ENCODE data around the gene DIS3L.
"Not testable (repeated sequence)": the region's sequence is repeated elsewhere in the genome, so short reads cannot be mapped to it uniquely, and the experiment has no call there.

The DIS3L gene

DNA sequence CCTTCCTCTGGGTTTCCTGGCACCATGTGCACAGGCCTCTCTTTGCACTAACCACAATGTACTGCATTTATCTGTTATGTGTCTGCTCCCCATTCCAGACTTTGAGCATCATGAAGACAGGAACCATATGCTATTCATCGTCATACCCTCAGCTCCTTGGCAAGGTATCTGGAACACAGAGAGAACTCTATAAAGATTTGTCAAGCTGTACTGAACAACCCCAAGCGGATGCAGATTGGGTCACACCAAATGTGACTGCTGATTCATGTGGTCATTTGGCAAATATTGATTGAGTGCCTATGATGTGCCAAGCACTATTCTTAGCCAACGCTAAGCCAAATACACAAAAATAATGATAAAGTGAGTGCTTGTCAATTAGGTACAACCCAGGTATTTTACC, 32.3 kb upstream of the DIS3L start:
- H3K4me3 Mint-ChIP-seq: no peak overlapping the region
- H3K27ac Mint-ChIP-seq: no peak overlapping the region
- H3K9me3 Mint-ChIP-seq: peaks cover 5% of the 10 kb centered on the region
- CTCF ChIA-PET: no interaction called here
- no peak for DNase-seq
- H3K4me1 Mint-ChIP-seq: no peaks in the 10 kb centered on the region
- H3K36me3 Mint-ChIP-seq: no peaks in the 10 kb centered on the region
- H3K27me3 Mint-ChIP-seq: peaks cover 48% of the 10 kb centered on the region

GRCh38 chr15:66262837-66263236, 30.5 kb upstream of the DIS3L start:
- H3K36me3 Mint-ChIP-seq, H3K27ac Mint-ChIP-seq, H3K4me1 Mint-ChIP-seq, DNase-seq, H3K9me3 Mint-ChIP-seq, H3K4me3 Mint-ChIP-seq: not testable (repeated sequence)
- CTCF ChIA-PET: interaction anchor here (0.6 kb wide), 1 partner anchor 515 kb away, joined by 4 read pairs; no protein-coding TSS in a partner anchor
- H3K27me3 Mint-ChIP-seq: peaks cover 41% of the 10 kb centered on the region

DNA sequence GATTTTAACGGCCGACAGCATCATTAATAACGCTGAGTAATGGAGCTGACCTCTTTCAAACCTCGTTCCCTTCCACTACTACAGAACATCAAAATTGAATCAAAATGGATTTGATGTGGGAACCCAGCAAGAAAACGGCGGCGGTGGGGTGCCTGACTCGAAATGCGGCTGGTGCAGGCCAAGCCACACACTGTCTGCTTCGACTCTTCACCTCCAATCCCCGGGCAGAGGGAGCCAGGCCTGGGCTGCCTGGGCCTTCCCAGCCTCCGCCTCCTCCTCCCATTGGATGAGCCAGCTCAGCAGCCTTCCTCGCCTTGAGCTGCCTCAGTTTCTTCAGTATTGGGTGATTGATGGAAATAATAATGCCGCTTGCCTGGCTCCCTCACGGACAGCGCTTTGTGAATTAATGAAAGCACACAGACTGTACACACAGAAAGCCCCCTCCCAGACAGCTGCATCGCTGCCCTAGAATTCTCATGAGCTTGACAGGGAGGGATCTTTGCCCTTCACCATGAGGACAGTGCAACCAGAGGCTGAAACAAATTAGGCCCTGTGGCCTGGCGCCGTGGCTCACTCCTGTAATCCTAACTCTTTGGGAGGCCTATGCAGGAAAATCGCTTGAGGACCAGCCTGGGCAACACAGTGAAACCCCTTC, 28.4 kb upstream of the DIS3L start:
- peaks cover 5% of the 10 kb centered on the region for H3K9me3 Mint-ChIP-seq
- H3K4me3 Mint-ChIP-seq: no peak overlapping the region
- no peaks in the 10 kb centered on the region for H3K36me3 Mint-ChIP-seq
- peaks cover 49% of the 10 kb centered on the region for H3K27me3 Mint-ChIP-seq
- DNase-seq: no peak
- CTCF ChIA-PET: interaction anchor here (1.1 kb wide), 1 partner anchor 14 kb away, joined by 3 read pairs; no protein-coding TSS in a partner anchor
- no peak overlapping the region for H3K27ac Mint-ChIP-seq
- H3K4me1 Mint-ChIP-seq: no peaks in the 10 kb centered on the region

- H3K27me3 Mint-ChIP-seq: peaks cover 37% of the 10 kb centered on the region
- no peak overlapping the region for H3K27ac Mint-ChIP-seq
- DNase-seq: no peak
- H3K4me1 Mint-ChIP-seq: peaks cover 6% of the 10 kb centered on the region
- CTCF ChIA-PET: no interaction called here
- H3K4me3 Mint-ChIP-seq: no peak overlapping the region
- H3K9me3 Mint-ChIP-seq: no peaks in the 10 kb centered on the region
- H3K36me3 Mint-ChIP-seq: no peaks in the 10 kb centered on the region
Observed at GRCh38 chr15:66269326-66270090, 23.9 kb upstream of the DIS3L start.

DNA sequence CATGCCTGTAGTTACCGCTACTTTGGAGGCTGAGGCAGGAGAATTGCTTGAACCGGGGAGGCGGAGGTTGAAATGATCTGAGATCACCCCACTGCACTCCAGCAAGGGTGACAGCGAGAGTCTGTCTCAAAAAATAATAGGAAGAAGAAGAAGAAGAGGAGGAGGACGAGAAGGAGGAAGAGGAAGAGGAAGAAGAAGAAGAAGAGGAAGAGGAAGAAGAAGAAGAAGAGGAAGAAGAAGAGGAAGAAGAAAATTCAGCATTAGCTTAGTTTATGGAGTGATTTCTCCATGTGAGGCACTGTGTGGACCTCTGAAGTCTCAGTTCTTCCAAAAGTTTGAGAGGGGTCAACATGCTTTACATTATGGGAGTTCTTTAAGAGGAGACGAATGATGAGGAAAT, 22.4 kb upstream of the DIS3L start:
- Mint-ChIP-seq H3K27me3 (peaks cover 36% of the 10 kb centered on the region), H3K9me3 (no peaks in the 10 kb centered on the region), H3K4me1 (peaks cover 6% of the 10 kb centered on the region), H3K27ac (no peak overlapping the region), H3K4me3 (no peak overlapping the region), H3K36me3 (no peaks in the 10 kb centered on the region)
- CTCF ChIA-PET: no interaction called here
- DNase-seq: no peak

- H3K9me3 Mint-ChIP-seq: no peaks in the 10 kb centered on the region
- no peak overlapping the region for H3K4me3 Mint-ChIP-seq
- H3K27me3 Mint-ChIP-seq: peaks cover 25% of the 10 kb centered on the region
- H3K36me3 Mint-ChIP-seq: no peaks in the 10 kb centered on the region
- H3K4me1 Mint-ChIP-seq: peaks cover 6% of the 10 kb centered on the region
- CTCF ChIA-PET: interaction anchor here (0.9 kb wide), 1 partner anchor 10 kb away, joined by 4 read pairs; no protein-coding TSS in a partner anchor
- no peak for DNase-seq
- no peak overlapping the region for H3K27ac Mint-ChIP-seq
Observed at GRCh38 chr15:66275352-66275751, 18.0 kb upstream of the DIS3L start.

DNA sequence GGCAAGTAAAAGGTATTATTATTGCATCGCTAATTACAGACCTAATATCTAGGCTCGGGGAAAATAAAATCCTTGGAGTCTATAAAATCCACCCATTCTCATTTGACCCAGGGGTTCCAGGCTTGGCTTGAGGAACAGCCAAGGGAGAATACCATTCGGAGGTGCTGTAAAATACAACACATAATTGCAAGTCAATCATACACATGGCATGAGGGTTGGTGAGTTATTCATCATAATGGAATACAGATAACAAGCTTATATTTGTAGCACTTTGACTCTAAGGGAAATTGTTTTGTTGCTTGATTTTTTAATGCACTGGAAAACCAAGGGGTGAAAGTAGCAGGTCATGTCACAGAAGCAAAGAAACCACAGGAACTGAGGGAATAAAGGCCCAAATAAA, 16.8 kb upstream of the DIS3L start:
- CTCF ChIA-PET: no interaction called here
- no peak overlapping the region for H3K4me3 Mint-ChIP-seq
- H3K27me3 Mint-ChIP-seq: peaks cover 18% of the 10 kb centered on the region
- no peaks in the 10 kb centered on the region for H3K4me1 Mint-ChIP-seq
- DNase-seq: no peak
- no peaks in the 10 kb centered on the region for H3K9me3 Mint-ChIP-seq
- H3K36me3 Mint-ChIP-seq: no peaks in the 10 kb centered on the region
- H3K27ac Mint-ChIP-seq: no peak overlapping the region

DNA sequence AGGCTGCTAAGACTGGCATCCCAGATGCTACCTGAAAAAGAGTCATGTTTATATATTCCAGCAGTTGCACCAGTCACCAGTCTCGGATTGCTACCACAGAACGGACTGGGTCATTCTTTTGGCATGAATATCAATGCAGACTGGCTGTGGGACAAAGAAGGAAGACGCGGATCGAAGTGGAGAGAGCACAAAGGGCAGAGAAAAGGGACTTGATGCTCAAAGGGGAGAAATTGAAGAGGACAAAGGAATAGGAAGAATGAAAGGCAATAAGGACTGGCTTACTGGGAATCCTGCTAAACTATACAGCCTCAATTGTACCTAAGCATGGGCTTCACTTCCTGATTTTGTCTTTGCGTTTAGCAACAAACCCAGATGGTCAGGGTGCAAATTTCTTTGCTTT, 15.3 kb upstream of the DIS3L start:
- DNase-seq: no peak
- CTCF ChIA-PET: no interaction called here
- Mint-ChIP-seq H3K4me3 (no peak overlapping the region), H3K27ac (no peak overlapping the region), H3K36me3 (no peaks in the 10 kb centered on the region), H3K9me3 (no peaks in the 10 kb centered on the region), H3K4me1 (no peaks in the 10 kb centered on the region), H3K27me3 (peaks cover 22% of the 10 kb centered on the region)

DNA sequence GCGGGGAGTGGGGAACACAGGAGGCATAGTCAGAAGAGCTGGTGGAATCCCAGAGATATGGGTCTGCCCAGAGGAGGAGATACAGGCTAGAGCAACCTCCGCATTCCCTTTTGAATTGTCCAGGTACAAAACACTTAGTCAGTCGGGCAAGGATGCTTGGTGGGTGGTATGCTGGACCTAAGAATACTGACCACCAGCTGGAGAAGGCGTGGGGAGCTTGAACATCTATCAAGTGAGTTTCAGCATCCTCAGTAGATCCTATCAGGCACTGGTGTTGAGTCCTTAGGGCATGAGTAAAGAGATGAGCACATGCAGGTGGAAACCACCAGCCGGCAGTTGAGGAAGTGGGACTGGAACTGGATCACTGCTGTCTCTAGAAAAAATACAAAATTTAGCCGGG, 14.7 kb upstream of the DIS3L start:
- Mint-ChIP-seq H3K9me3 (no peaks in the 10 kb centered on the region), H3K27ac (no peak overlapping the region), H3K4me3 (no peak overlapping the region), H3K27me3 (peaks cover 22% of the 10 kb centered on the region), H3K36me3 (no peaks in the 10 kb centered on the region), H3K4me1 (no peaks in the 10 kb centered on the region)
- DNase-seq: no peak
- CTCF ChIA-PET: no interaction called here

DNA sequence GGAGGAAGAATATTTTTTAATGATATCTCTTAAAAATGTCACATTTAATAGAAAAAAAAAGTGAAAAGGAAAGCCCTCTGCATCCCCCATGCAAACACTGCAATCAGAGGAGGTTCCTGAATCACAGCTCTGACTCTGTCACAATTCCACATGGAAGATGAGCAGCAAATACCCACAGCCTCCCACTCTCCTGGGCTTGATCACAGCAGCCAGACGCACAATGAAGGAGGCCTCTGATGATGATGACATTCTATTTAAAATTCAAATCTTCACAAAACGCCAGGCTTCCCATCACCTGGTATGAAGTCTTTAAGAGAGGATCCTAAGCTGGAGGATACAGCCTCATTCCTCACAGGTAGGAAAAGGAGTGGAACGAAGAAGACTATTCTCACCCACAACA, 9.1 kb upstream of the DIS3L start:
- Mint-ChIP-seq H3K4me1 (peaks cover 2% of the 10 kb centered on the region), H3K27ac (no peak overlapping the region), H3K4me3 (no peak overlapping the region), H3K36me3 (no peaks in the 10 kb centered on the region), H3K9me3 (no peaks in the 10 kb centered on the region), H3K27me3 (peaks cover 17% of the 10 kb centered on the region)
- CTCF ChIA-PET: no interaction called here
- DNase-seq: no peak

GRCh38 chr15:66285533-66286280, 7.7 kb upstream of the DIS3L start:
- Mint-ChIP-seq H3K9me3 (no peaks in the 10 kb centered on the region), H3K36me3 (no peaks in the 10 kb centered on the region), H3K4me3 (no peak overlapping the region), H3K27ac (no peak overlapping the region), H3K4me1 (peaks cover 9% of the 10 kb centered on the region), H3K27me3 (peaks cover 12% of the 10 kb centered on the region)
- DNase-seq: no peak
- CTCF ChIA-PET: interaction anchor here (0.7 to 1.0 kb wide), 2 partner anchors 10 to 617 kb away, joined by 3 to 4 read pairs; no protein-coding TSS in a partner anchor

GRCh38 chr15:66287461-66288057, 5.8 kb upstream of the DIS3L start:
- H3K27ac Mint-ChIP-seq: no peak overlapping the region
- CTCF ChIA-PET: interaction anchor here (0.6 to 1.8 kb wide), 3 partner anchors 36 to 211 kb away, joined by 3 to 7 read pairs (median 3); no protein-coding TSS in a partner anchor
- H3K36me3 Mint-ChIP-seq: no peaks in the 10 kb centered on the region
- no peak for DNase-seq
- H3K4me3 Mint-ChIP-seq: no peak overlapping the region
- no peaks in the 10 kb centered on the region for H3K9me3 Mint-ChIP-seq
- peaks cover 8% of the 10 kb centered on the region for H3K27me3 Mint-ChIP-seq
- H3K4me1 Mint-ChIP-seq: peaks cover 23% of the 10 kb centered on the region

- Mint-ChIP-seq H3K27ac (no peak overlapping the region), H3K4me3 (no peak overlapping the region), H3K9me3 (no peaks in the 10 kb centered on the region), H3K27me3 (peaks cover 8% of the 10 kb centered on the region), H3K36me3 (no peaks in the 10 kb centered on the region), H3K4me1 (peaks cover 25% of the 10 kb centered on the region)
- CTCF ChIA-PET: interaction anchor here (1.1 to 1.8 kb wide), 2 partner anchors 37 to 211 kb away, joined by 3 to 7 read pairs; no protein-coding TSS in a partner anchor
- no peak for DNase-seq
Observed at GRCh38 chr15:66288093-66288492, 5.3 kb upstream of the DIS3L start.

- DNase-seq: no peak
- CTCF ChIA-PET: interaction anchor here (1.1 to 1.8 kb wide), 3 partner anchors 13 to 210 kb away, joined by 3 to 7 read pairs (median 3); no protein-coding TSS in a partner anchor
- H3K27me3 Mint-ChIP-seq: peaks cover 8% of the 10 kb centered on the region
- no peak overlapping the region for H3K4me3 Mint-ChIP-seq
- no peak overlapping the region for H3K27ac Mint-ChIP-seq
- H3K36me3 Mint-ChIP-seq: no peaks in the 10 kb centered on the region
- H3K4me1 Mint-ChIP-seq: peaks cover 25% of the 10 kb centered on the region
- H3K9me3 Mint-ChIP-seq: no peaks in the 10 kb centered on the region
Observed at GRCh38 chr15:66288551-66289185, 4.7 kb upstream of the DIS3L start.

Measured in activated naive CD4-positive, alpha-beta T cell treated with anti-CD3 and anti-CD28 coated beads, Interleukin-2, amount 10 ng/mL, durations not matched to agents 7 days and 5 days (primary cell).